GM18508 (cell line): Measurements from ENCODE around the gene DENND1A.
"Not testable (repeated sequence)": the region's sequence is repeated elsewhere in the genome, so short reads cannot be mapped to it uniquely, and the experiment has no call there.

Source experiments
- ATAC-seq: cut with Tn5 transposase; IDR thresholded peaks from one replicate; pipeline ENCODE4 v1.9.1; 2021; ENCODE audit warnings: moderate number of reproducible peaks; ENCODE audit not compliant: insufficient read depth, unreplicated experiment

The DENND1A gene

GRCh38 chr9:123339666-123340510, 590.0 kb downstream of the DENND1A start:
- ATAC-seq = peak; percentile 22

- peak; percentile 36 for ATAC-seq
Observed at GRCh38 chr9:123338710-123339665, 590.9 kb downstream of the DENND1A start.

GRCh38 chr9:123337971-123338370, 592.0 kb downstream of the DENND1A start:
- ATAC-seq = no peak

- ATAC-seq = no peak
Observed at GRCh38 chr9:123336959-123337358, 593.0 kb downstream of the DENND1A start.

GRCh38 chr9:123336449-123336848, 593.5 kb downstream of the DENND1A start:
- ATAC-seq = no peak

- no peak for ATAC-seq
Observed at GRCh38 chr9:123335986-123336329, 594.0 kb downstream of the DENND1A start.

- no peak for ATAC-seq
Observed at GRCh38 chr9:123335193-123335985, 594.5 kb downstream of the DENND1A start.

- no peak for ATAC-seq
Observed at GRCh38 chr9:123334639-123335038, 595.3 kb downstream of the DENND1A start.

GRCh38 chr9:123333058-123333669, 596.8 kb downstream of the DENND1A start:
- ATAC-seq = not testable (repeated sequence)

- ATAC-seq = no peak
Observed at GRCh38 chr9:123331346-123332060, 598.4 kb downstream of the DENND1A start.
